NB4 (cell line): Measurements from ENCODE around the gene LIME1.

Experiments
- POLR2A ChIP-seq: IDR thresholded peaks from 2 replicates; pipeline ENCODE4 v1.6.1; 2011; ENCODE audit warnings: mild to moderate bottlenecking; ENCODE audit not compliant: insufficient read length; ENCODE audit errors: extremely low read depth
- TF ChIP-seq, protein P1 (sequence below): IDR thresholded peaks from one replicate; pipeline ENCODE4 v1.5.1; 2012; ENCODE audit warnings: low read depth, low read length

DNA sequence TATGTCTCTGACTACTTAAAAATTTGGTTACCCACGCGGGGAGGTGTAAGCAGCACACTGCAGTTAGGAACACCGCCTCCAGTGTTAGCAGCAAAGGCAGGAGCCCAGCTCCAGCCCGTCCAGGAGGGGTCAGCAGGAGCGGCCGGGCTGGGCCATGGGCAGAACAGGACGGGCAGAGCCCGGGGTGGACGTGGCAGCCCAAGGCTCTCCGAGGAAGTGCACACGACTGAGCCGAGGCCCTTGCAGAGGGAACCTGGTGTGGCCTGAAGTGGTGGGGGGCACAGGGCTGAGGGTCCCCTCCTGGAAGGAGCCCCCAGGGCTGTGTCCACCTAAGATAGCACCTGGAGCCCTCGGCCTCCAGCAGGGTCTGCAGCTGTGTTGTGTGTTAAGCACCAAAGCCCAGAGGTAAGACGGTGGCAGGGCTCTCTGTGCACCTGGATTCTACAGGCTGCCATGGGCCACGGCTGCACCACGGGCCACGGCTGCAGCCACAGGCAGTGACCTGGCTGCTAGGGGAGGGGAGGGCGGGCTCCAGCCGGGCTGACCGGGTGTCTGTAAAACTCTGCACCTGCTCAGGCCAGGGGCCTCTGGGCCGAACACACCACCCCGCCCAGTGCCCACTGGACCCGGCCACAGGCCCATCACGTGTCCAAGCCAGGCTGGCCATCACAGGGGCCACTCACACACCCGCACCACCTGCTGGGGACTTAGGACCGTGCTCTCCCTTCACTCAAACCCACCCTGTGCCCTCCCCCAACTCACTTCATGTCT is 9.7 kb downstream of the LIME1 start:
- TF ChIP-seq POLR2A = no peak
- TF ChIP-seq, protein P1, sequence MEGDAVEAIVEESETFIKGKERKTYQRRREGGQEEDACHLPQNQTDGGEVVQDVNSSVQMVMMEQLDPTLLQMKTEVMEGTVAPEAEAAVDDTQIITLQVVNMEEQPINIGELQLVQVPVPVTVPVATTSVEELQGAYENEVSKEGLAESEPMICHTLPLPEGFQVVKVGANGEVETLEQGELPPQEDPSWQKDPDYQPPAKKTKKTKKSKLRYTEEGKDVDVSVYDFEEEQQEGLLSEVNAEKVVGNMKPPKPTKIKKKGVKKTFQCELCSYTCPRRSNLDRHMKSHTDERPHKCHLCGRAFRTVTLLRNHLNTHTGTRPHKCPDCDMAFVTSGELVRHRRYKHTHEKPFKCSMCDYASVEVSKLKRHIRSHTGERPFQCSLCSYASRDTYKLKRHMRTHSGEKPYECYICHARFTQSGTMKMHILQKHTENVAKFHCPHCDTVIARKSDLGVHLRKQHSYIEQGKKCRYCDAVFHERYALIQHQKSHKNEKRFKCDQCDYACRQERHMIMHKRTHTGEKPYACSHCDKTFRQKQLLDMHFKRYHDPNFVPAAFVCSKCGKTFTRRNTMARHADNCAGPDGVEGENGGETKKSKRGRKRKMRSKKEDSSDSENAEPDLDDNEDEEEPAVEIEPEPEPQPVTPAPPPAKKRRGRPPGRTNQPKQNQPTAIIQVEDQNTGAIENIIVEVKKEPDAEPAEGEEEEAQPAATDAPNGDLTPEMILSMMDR = no peak
